NOMO-1 (cell line): Measurements from ENCODE around the gene ZBED2.

Experiments used
- DNase-seq, 2 experiments: peaks; one replicate each; lab custom pipeline; 2025; ENCODE audit not compliant: unreplicated experiment in 2 of 2; lab: John Stamatoyannopoulos, UW

The ZBED2 gene

GRCh38 chr3:111605018-111605417 is 9.9 kb upstream of the ZBED2 start:
- no peak for DNase-seq

- DNase-seq, result no peak
These were observed 9.0 kb upstream of the ZBED2 start for GRCh38 chr3:111604119-111604518.

GRCh38 chr3:111603679-111604078 is 8.5 kb upstream of the ZBED2 start:
- no peak for DNase-seq

GRCh38 chr3:111601810-111602209 is 6.7 kb upstream of the ZBED2 start:
- no peak for DNase-seq

GRCh38 chr3:111598552-111598951 is 3.4 kb upstream of the ZBED2 start:
- no peak for DNase-seq

GRCh38 chr3:111598139-111598538 is 3.0 kb upstream of the ZBED2 start:
- no peak for DNase-seq

GRCh38 chr3:111596328-111596727 is 1.2 kb upstream of the ZBED2 start:
- DNase-seq, result no peak

- no peak for DNase-seq
These were observed 365 bp downstream of the ZBED2 start for GRCh38 chr3:111594781-111595180.

GRCh38 chr3:111594205-111594604 is 941 bp downstream of the ZBED2 start:
- no peak for DNase-seq

- DNase-seq, result no peak
These were observed 1.5 kb downstream of the ZBED2 start for GRCh38 chr3:111593666-111594065.

- no peak for DNase-seq
These were observed 2.2 kb downstream of the ZBED2 start for GRCh38 chr3:111592936-111593335.

- no peak for DNase-seq
These were observed 3.0 kb downstream of the ZBED2 start for GRCh38 chr3:111592143-111592542.

GRCh38 chr3:111591555-111591954 is 3.6 kb downstream of the ZBED2 start:
- no peak for DNase-seq

GRCh38 chr3:111590143-111590491 is 5.0 kb downstream of the ZBED2 start:
- no peak for DNase-seq

GRCh38 chr3:111589303-111590142 is 5.6 kb downstream of the ZBED2 start:
- DNase-seq, result no peak

- no peak for DNase-seq
These were observed 6.6 kb downstream of the ZBED2 start for GRCh38 chr3:111588527-111588926.

GRCh38 chr3:111585217-111585616 is 9.9 kb downstream of the ZBED2 start:
- no peak for DNase-seq

- no peak for DNase-seq
These were observed 10.4 kb downstream of the ZBED2 start for GRCh38 chr3:111584744-111585143.

- DNase-seq, result no peak
These were observed 13.0 kb downstream of the ZBED2 start for GRCh38 chr3:111582120-111582474.

- no peak for DNase-seq
These were observed 13.6 kb downstream of the ZBED2 start for GRCh38 chr3:111581403-111582119.

GRCh38 chr3:111579495-111579894 is 15.7 kb downstream of the ZBED2 start:
- no peak for DNase-seq

GRCh38 chr3:111578867-111579266 is 16.3 kb downstream of the ZBED2 start:
- no peak for DNase-seq
